Stimulated activated CD4-positive, alpha-beta T cell treated with anti-CD3 and anti-CD28 coated beads, Interleukin-1b, Interleukin-23, amount 100 ng/mL, for 24 hours (primary cell): Measurements from ENCODE around the gene EDEM2.
"Not testable (repeated sequence)": the region's sequence is repeated elsewhere in the genome, so short reads cannot be mapped to it uniquely, and the experiment has no call there.

Source experiments
- DNase-seq, 4 experiments: peaks; one replicate each; pipeline ENCODE4 v3.0.0-alpha.2; 2020; ENCODE audit warnings: low read depth in 4 of 4, low spot score in 1 of 4

Gene EDEM2

DNA sequence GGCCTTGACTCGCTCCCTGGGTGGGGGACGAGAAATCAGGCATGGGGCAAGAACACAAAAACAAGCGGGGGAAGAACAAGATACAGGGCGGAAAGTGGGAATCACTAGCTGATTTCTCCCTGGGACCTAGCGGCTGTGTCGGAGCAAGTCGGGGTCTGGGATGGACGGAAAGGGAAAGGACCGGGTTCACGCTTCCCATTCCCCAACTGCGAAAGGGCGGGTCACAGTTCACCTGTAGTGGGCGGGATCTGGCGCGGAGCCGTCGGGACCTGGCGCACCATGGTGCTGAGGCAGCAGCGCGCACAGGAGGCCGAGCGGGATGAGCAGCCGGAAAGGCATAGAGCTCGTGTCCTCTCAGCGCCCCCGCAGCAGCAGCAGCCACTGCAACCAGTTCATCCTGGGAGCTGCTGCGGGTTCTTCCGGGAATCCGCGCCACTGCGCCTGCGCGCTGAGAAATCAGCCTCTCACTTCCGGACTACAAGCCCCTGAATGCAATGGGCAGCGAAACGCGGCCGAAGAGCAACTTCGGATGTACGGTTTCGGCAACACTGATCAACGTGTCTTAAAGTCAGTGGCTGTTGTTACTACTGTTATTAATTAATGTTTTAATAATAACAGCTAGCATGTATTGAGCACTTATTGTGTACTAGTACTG lies at the start of gene EDEM2:
EDEM2 (minus strand) TSS at position 417 of the 655 bp plus-strand sequence; CDS start at position 339, 78 bp downstream.
- peak; percentile 77 to 88 (median 85) for DNase-seq

DNA sequence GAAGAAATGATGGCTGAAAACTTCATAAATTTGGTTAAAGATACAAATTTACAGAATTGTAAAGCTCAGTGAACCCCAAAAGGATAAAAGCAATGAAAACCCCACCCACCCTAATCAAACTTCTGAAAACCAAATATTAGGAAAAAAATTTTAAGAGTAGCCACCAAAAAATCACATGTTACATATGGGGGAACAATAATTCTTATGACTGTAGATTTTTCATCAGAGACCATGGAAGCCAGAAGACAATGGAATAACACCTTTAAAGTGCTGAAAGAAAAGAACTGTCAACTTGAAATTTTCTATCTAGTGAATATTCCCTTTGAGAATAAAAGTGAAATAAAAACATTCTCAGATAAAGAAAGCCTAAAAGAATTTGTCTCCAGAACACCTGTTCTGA lies 49.2 kb upstream of the EDEM2 start:
- DNase-seq: no peak

GRCh38 chr20:35193031-35193791 lies 46.1 kb upstream of the EDEM2 start:
- not testable (repeated sequence) for DNase-seq

DNA sequence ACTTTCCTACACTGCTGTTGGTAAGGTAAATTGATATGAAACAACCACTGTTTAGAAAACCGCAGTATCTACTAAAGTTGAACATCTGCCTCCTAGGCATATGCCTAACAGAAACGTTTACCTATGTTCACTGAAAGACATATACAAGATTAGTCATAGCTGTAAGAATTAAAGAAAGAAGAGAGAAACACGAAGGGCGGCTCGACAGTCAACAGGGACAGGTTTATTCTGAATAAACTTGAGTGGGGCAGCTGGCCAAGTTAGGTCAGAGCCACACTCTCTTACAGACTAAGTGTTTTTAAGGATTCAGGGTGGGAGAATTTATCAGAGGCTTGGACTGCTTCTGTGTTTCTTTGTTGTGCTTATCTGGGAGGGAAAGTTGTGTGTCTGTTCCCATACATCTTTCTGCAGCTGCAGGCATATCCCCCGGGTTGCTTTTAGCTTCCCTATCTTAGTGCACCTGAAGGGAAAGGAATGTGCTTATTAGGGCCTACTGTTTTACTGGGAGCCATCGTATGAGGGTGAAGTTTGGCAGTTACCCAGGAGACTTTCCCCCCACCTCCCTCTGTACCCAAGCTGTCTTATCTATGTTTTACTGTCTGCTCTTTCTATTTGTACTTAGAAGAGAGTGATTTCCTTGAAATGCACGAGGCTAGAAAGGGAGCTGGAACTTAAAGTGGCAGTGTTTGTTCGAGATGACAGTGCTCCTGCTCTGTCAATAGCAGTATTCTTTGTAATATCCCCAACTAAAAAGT lies 45.2 kb upstream of the EDEM2 start:
- DNase-seq: no peak

DNA sequence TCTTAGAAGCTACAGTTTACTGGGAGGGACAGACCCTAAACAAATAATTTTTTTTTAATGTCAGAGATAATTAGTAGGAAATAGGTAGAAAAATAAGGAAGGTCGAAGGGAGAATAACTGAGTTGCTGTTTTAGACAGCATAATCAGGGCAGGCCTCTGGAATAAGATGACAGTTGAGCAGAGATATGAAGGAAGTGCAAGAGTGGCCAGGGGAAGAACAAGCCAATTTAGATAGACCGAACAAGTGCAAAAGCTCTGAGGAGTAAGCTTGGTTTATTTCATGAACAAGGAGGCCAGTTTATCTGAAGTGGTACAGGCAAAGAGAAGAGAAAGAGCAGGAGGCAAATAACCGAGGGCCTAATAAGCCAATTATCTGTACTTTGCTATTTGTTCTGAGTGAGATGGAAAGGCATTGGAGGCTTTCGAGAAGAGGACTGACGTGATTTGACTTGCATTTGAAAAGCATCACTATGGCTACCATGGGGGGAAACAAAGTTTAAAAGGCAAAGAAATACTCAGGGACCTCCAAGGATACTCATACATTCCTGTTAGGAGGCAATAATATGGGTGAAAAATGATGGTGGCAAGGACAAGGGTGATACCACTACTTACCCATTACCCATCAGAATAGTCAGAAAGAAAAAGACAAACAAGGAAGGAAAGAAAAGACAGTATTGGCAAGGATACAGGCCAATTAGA lies 44.4 kb upstream of the EDEM2 start:
- no peak for DNase-seq

GRCh38 chr20:35190556-35190955 lies 43.4 kb upstream of the EDEM2 start:
- DNase-seq: no peak

DNA sequence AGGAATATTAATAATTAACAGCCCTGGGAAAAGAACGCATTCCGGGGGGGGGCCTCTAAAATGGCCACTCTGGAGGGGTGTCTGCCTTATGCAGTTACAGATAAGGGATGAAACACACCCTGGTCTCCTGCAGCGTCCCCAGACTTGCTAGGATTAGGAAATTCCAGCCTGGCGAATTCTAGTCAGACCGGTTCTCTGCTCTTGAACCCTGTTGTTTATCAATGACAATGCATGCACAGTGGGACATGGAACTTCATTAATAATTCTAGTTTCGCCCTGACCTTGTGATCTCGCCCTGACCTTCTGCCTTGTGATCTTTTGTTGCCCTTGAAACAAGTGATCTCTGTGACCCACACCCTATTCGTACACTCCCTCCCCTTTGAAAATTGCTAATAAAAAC lies 42.1 kb upstream of the EDEM2 start:
- not testable (repeated sequence) for DNase-seq

GRCh38 chr20:35187584-35188190 lies 40.6 kb upstream of the EDEM2 start:
- DNase-seq: no peak

DNA sequence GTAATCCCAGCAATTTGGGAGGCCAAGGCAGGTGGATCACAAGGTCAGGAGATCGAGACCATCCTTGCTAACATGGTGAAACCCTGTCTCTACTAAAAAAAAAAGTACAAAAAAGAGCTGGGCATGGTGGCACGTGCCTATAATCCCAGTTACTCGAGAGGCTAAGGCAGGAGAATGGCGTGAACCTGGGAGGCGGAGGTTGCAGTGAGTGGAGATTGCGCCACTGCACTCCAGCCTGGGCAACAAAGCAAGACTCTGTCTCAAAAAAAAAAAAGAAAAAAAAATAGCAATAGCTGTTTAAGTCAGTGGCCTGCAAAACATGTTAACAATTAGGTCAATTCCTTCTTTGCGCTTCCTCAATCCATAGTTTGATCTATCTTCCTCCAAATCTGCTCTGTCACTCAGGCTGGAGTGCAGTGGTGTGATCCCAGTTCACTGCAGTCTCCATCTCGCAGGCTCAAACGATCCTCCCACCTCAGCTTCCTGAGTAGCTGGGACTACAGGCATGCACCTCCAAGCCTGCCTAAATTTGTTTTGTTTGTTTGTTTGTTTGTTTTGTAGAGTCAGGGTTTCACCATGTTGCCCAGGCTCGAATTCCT lies 39.7 kb upstream of the EDEM2 start:
- not testable (repeated sequence) for DNase-seq

DNA sequence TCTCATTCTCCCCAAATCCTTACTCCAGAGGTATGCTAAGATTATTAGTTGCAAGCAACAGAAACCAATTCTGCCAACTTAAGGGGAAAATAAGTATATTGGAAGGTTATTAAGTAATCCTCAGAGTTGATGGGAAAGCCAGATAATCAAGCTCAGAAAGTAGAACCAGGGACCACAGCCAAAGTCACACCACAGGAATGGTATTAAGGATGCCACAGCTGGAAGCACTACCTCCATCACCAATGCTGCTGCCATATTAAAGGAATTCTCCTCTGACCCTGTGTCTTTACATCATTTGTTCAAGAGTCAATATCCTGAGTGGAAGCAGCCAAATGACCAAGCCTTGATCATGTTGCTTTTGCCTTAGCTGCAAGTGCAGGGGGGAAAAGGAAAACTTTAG lies 34.6 kb upstream of the EDEM2 start:
- DNase-seq: no peak

- no peak for DNase-seq
These were observed 33.1 kb upstream of the EDEM2 start for GRCh38 chr20:35180266-35180665.

GRCh38 chr20:35179292-35180212 lies 32.4 kb upstream of the EDEM2 start:
- DNase-seq: no peak

DNA sequence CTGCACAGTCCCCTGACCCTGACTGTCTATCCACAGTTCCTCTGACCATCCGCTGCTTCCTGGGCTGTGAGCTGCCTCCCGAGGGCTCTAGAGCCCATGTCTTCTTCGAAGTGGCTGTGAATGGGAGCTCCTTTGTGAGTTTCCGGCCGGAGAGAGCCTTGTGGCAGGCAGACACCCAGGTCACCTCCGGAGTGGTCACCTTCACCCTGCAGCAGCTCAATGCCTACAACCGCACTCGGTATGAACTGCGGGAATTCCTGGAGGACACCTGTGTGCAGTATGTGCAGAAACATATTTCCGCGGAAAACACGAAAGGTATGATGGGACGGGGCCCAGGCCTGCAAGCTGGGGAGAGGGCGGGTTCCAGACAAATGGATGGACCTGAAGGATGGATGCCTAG lies 29.0 kb upstream of the EDEM2 start:
- no peak for DNase-seq

GRCh38 chr20:35174458-35175216 lies 27.5 kb upstream of the EDEM2 start:
- no peak for DNase-seq

- DNase-seq: no peak
These were observed 26.5 kb upstream of the EDEM2 start for GRCh38 chr20:35173576-35174192.

- no peak for DNase-seq
These were observed 25.3 kb upstream of the EDEM2 start for GRCh38 chr20:35172434-35172806.

GRCh38 chr20:35171753-35172433 lies 24.8 kb upstream of the EDEM2 start, which contains the start of gene PROCR:
PROCR (plus strand) TSS chr20:35172072; CDS start chr20:35172155, 83 bp downstream.
- no peak for DNase-seq

- no peak for DNase-seq
These were observed 24.3 kb upstream of the EDEM2 start for GRCh38 chr20:35171438-35171752.
